ENCODE data around the gene CACFD1.

Gene CACFD1

GRCh38 chr9:133490201-133490681 lies 30.5 kb downstream of the CACFD1 start:
- H3K4me1 ChIP-seq = no peaks in the 10 kb centered on the region

GRCh38 chr9:133490865-133491655 lies 31.3 kb downstream of the CACFD1 start:
- H3K27ac ChIP-seq = no peak overlapping the region

More at GRCh38 chr9:133490201-133490681, 30.5 kb downstream of the CACFD1 start:
- Histone ChIP-seq H3K9me3 (ENCODE audit: control insufficient read depth, low read length) (no peaks in the 10 kb centered on the region), H2AFZ (no peak overlapping the region), H3K27me3 (ENCODE audit: control insufficient read depth, insufficient read depth, low read length) (no peaks in the 10 kb centered on the region), H3K36me3 (ENCODE audit: control insufficient read depth, insufficient read depth, low read length) (no peaks in the 10 kb centered on the region), H3K79me2 (no peaks in the 10 kb centered on the region), H3K9ac (no peak overlapping the region), H3K4me3 (ENCODE audit: low read depth, low read length) (no peak overlapping the region), H3K4me2 (ENCODE audit: low read length) (no peak overlapping the region), H3K27ac (no peak overlapping the region)
- TF ChIP-seq CTCF (IDR thresholded peaks at IDR 0.05) = no peak

GRCh38 chr9:133491656-133491925 lies 31.8 kb downstream of the CACFD1 start:
- H3K9me3 ChIP-seq (ENCODE audit: control insufficient read depth, low read length) = no peaks in the 10 kb centered on the region
- no peaks in the 10 kb centered on the region for H3K4me1 ChIP-seq
- no peak overlapping the region for H3K4me2 ChIP-seq (ENCODE audit: low read length)
- no peak for TF ChIP-seq CTCF (IDR thresholded peaks at IDR 0.05)
- no peak overlapping the region for H2AFZ ChIP-seq
- no peak overlapping the region for H3K27ac ChIP-seq
- no peaks in the 10 kb centered on the region for H3K27me3 ChIP-seq (ENCODE audit: control insufficient read depth, insufficient read depth, low read length)
- H3K4me3 ChIP-seq (ENCODE audit: low read depth, low read length) = no peak overlapping the region
- H3K36me3 ChIP-seq (ENCODE audit: control insufficient read depth, insufficient read depth, low read length) = no peaks in the 10 kb centered on the region
- H3K9ac ChIP-seq = no peak overlapping the region
- H3K79me2 ChIP-seq = no peaks in the 10 kb centered on the region

More at GRCh38 chr9:133490865-133491655, 31.3 kb downstream of the CACFD1 start:
- no peaks in the 10 kb centered on the region for H3K9me3 ChIP-seq (ENCODE audit: control insufficient read depth, low read length)
- H3K4me1 ChIP-seq = no peaks in the 10 kb centered on the region
- no peaks in the 10 kb centered on the region for H3K36me3 ChIP-seq (ENCODE audit: control insufficient read depth, insufficient read depth, low read length)
- H3K4me3 ChIP-seq (ENCODE audit: low read depth, low read length) = no peak overlapping the region
- H3K4me2 ChIP-seq (ENCODE audit: low read length) = no peak overlapping the region
- no peaks in the 10 kb centered on the region for H3K79me2 ChIP-seq
- no peak overlapping the region for H2AFZ ChIP-seq
- H3K27me3 ChIP-seq (ENCODE audit: control insufficient read depth, insufficient read depth, low read length) = no peaks in the 10 kb centered on the region
- H3K9ac ChIP-seq = no peak overlapping the region
- TF ChIP-seq CTCF (IDR thresholded peaks at IDR 0.05) = no peak

GRCh38 chr9:133492061-133493021 lies 32.6 kb downstream of the CACFD1 start:
- Histone ChIP-seq H2AFZ (no peak overlapping the region), H3K27me3 (ENCODE audit: control insufficient read depth, insufficient read depth, low read length) (no peaks in the 10 kb centered on the region), H3K9ac (no peak overlapping the region), H3K4me2 (ENCODE audit: low read length) (no peak overlapping the region), H3K9me3 (ENCODE audit: control insufficient read depth, low read length) (no peaks in the 10 kb centered on the region), H3K27ac (no peak overlapping the region), H3K36me3 (ENCODE audit: control insufficient read depth, insufficient read depth, low read length) (no peaks in the 10 kb centered on the region), H3K4me1 (no peaks in the 10 kb centered on the region), H3K79me2 (no peaks in the 10 kb centered on the region), H3K4me3 (ENCODE audit: low read depth, low read length) (no peak overlapping the region)
- no peak for TF ChIP-seq CTCF (IDR thresholded peaks at IDR 0.05)

All from parathyroid adenoma (tissue), 2 donors.